ENCODE results near the gene MRPL38. TPM values are rescaled to one million over a fixed set of nuclear protein-coding genes. Genes with fewer than 3 reads are reported as not detected.

MRPL38 gene
- polyA plus RNA-seq, 1 of the 3 experiments (the other 2 are of a cell fraction) = 93.9 TPM

GRCh38 chr17:75850928-75851692, 53.6 kb downstream of the MRPL38 start:
- TF ChIP-seq MEF2A (IDR thresholded peaks at IDR 0.05; ENCODE audit: borderline replicate concordance, low read depth) (no peak), MAX (IDR thresholded peaks at IDR 0.05; ENCODE audit: low read depth) (no peak), EP300 (IDR thresholded peaks at IDR 0.05; ENCODE audit: borderline replicate concordance in 1 of 2, low read depth in 1 of 2, low read length in 1 of 2) (no peak), RXRA (IDR thresholded peaks at IDR 0.05; ENCODE audit: borderline replicate concordance, low read depth) (no peak), RCOR1 (IDR thresholded peaks at IDR 0.05; ENCODE audit: low read length) (no peak), SMC3 (IDR thresholded peaks at IDR 0.05; ENCODE audit: low read depth, low read length) (no peak), FOXJ3 (CRISPR knock-in tag; IDR thresholded peaks at IDR 0.05) (no peak)
- TF ChIP-seq, protein P1, sequence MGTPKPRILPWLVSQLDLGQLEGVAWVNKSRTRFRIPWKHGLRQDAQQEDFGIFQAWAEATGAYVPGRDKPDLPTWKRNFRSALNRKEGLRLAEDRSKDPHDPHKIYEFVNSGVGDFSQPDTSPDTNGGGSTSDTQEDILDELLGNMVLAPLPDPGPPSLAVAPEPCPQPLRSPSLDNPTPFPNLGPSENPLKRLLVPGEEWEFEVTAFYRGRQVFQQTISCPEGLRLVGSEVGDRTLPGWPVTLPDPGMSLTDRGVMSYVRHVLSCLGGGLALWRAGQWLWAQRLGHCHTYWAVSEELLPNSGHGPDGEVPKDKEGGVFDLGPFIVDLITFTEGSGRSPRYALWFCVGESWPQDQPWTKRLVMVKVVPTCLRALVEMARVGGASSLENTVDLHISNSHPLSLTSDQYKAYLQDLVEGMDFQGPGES (IDR thresholded peaks at IDR 0.05; ENCODE audit: low read depth, low read length) = no peak
- TF ChIP-seq, protein P2, sequence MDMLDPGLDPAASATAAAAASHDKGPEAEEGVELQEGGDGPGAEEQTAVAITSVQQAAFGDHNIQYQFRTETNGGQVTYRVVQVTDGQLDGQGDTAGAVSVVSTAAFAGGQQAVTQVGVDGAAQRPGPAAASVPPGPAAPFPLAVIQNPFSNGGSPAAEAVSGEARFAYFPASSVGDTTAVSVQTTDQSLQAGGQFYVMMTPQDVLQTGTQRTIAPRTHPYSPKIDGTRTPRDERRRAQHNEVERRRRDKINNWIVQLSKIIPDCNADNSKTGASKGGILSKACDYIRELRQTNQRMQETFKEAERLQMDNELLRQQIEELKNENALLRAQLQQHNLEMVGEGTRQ (IDR thresholded peaks at IDR 0.05; ENCODE audit: borderline replicate concordance, low read depth, low read length) = no peak
- Histone ChIP-seq H3K79me2 (ENCODE audit: insufficient read depth) (peaks cover 29% of the 10 kb centered on the region), H3F3A (replicated peaks; ENCODE audit: insufficient read depth) (peaks cover 15% of the 10 kb centered on the region), H3K4me1 (ENCODE audit: control insufficient read depth in 1 of 2, insufficient read depth in 2 of 2, low read depth in 1 of 2, low read length in 1 of 2) (peaks cover 11 to 14% of the 10 kb centered on the region in 2 experiments; a peak in 2 of 4 replicates), H3K4me3 (ENCODE audit: low read depth in 2 of 2, low read length in 1 of 2) (no peak overlapping the region), H4K20me1 (ENCODE audit: insufficient read depth) (no peaks in the 10 kb centered on the region; the same call in 1 of the 2 replicates), H2AFZ (ENCODE audit: low read depth) (no peak overlapping the region), H3K4me2 (no peak overlapping the region), H3K27ac (ENCODE audit: low read depth in 2 of 2, low read length in 1 of 2) (no peak overlapping the region), H3K27me3 (ENCODE audit: insufficient read depth) (no peaks in the 10 kb centered on the region), H3K9ac (no peak overlapping the region), H3K36me3 (replicated peaks in 1 of 2; ENCODE audit: control insufficient read depth in 1 of 2, insufficient read depth in 2 of 2, low read length in 1 of 2) (peaks cover 28 to 46% of the 10 kb centered on the region in 2 experiments), H3K9me2 (no peaks in the 10 kb centered on the region), H3K9me3 (no peaks in the 10 kb centered on the region)
- CTCF ChIA-PET = interaction anchor here (0.6 to 16.1 kb wide), 3 partner anchors 10 to 534 kb away, joined by 3 to 326 read pairs (median 60); no protein-coding TSS in a partner anchor
- POLR2A ChIA-PET = interaction anchor here (2.0 kb wide), 1 partner anchor 46 kb away, joined by 4 read pairs; the partner anchor contains the start of gene TRIM65
- WGBS (ENCODE audit: low lambda C conversion rate) = 86% methylated on average over 12 of the region's 12 CpGs
- no peak for DNase-seq

DNA sequence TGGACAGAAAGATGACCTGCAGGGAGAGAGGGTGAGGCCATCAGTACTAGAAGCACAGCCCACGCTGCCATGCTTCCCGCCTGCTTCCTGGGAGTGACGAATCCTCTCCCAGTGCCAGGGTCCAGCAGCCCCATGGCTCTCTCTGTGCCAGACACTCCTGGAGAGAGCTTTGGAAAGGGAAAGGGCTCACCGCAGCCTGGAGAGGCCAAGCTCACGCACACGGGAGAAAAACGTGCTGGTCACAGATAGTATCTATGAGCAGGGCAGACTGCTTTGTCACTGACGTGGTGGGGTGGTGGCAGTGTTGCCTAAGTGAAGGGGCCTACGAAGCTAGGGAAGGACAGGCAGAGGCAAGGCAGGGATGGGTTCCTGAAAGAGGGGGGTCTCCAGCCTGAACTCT, 55.0 kb downstream of the MRPL38 start:
- ChIA-PET POLR2A (no interaction called here), CTCF (interaction anchor here (0.8 to 16.1 kb wide), 11 partner anchors 12 to 311 kb away, joined by 3 to 326 read pairs (median 8); partner anchors contain the start of genes GALK1 and TRIM65)
- Histone ChIP-seq H3K4me2 (no peak overlapping the region), H3K9me3 (no peaks in the 10 kb centered on the region), H3F3A (replicated peaks; ENCODE audit: insufficient read depth) (peaks cover 15% of the 10 kb centered on the region), H3K9me2 (no peaks in the 10 kb centered on the region), H3K27me3 (ENCODE audit: insufficient read depth) (no peaks in the 10 kb centered on the region), H3K9ac (no peak overlapping the region), H3K4me3 (ENCODE audit: low read depth in 2 of 2, low read length in 1 of 2) (no peak overlapping the region), H4K20me1 (ENCODE audit: insufficient read depth) (no peaks in the 10 kb centered on the region; the same call in 1 of the 2 replicates), H3K36me3 (replicated peaks in 1 of 2; ENCODE audit: control insufficient read depth in 1 of 2, insufficient read depth in 2 of 2, low read length in 1 of 2) (peaks cover 28 to 51% of the 10 kb centered on the region in 2 experiments), H2AFZ (ENCODE audit: low read depth) (no peak overlapping the region), H3K79me2 (ENCODE audit: insufficient read depth) (peaks cover 28% of the 10 kb centered on the region), H3K27ac (ENCODE audit: low read depth in 2 of 2, low read length in 1 of 2) (no peak overlapping the region), H3K4me1 (ENCODE audit: control insufficient read depth in 1 of 2, insufficient read depth in 2 of 2, low read depth in 1 of 2, low read length in 1 of 2) (peaks cover 18 to 23% of the 10 kb centered on the region in 2 experiments; a peak in 3 of 4 replicates)
- no peak for DNase-seq
- WGBS (ENCODE audit: low lambda C conversion rate) = 81% methylated on average over 9 of the region's 9 CpGs
- TF ChIP-seq TCF12 (IDR thresholded peaks at IDR 0.05) (no peak), EZH2phosphoT487 (IDR thresholded peaks at IDR 0.05; ENCODE audit: borderline replicate concordance, low read depth) (no peak), FOXM1 (IDR thresholded peaks at IDR 0.05; ENCODE audit: low read depth) (no peak), RXRA (IDR thresholded peaks at IDR 0.05; ENCODE audit: borderline replicate concordance, low read depth) (no peak), FOXJ3 (CRISPR knock-in tag; IDR thresholded peaks at IDR 0.05) (no peak), ELF1 (IDR thresholded peaks at IDR 0.05) (no peak), POLR2AphosphoS5 (IDR thresholded peaks at IDR 0.05; ENCODE audit: low read depth, low read length) (no peak), REST (IDR thresholded peaks at IDR 0.05; ENCODE audit: low read depth, low read length) (no peak), CHD2 (IDR thresholded peaks at IDR 0.05; ENCODE audit: low read length, partially characterized antibody) (no peak), YY1 (IDR thresholded peaks at IDR 0.05; ENCODE audit: low read depth) (no peak)
- TF ChIP-seq, protein P2 (IDR thresholded peaks at IDR 0.05; ENCODE audit: borderline replicate concordance, low read depth, low read length) = no peak
